Measurements from ENCODE around the gene SLC25A6. TPM values are rescaled to one million over a fixed set of nuclear protein-coding genes. Genes with fewer than 3 reads are reported as not detected.

The SLC25A6 gene
- total and polyA plus RNA-seq, 10 of the 15 experiments (the other 5 are each of a cell fraction or from before 2014, with no cell fraction given), result 61.9 to 642 (median 322) TPM

GRCh38 chrX:1392376-1393068, 609 bp upstream of the SLC25A6 start (continued):
- no peak for TF ChIP-seq SMC3 (IDR thresholded peaks at IDR 0.05; ENCODE audit: borderline replicate concordance, low read length)
- no peak for TF ChIP-seq PAX5 (IDR thresholded peaks at IDR 0.05; ENCODE audit: borderline replicate concordance, low read depth, low read length)
- TF ChIP-seq IKZF1 (conservative IDR thresholded peaks at IDR 0.05), result peak; percentile 60
- TF ChIP-seq RCOR1 (conservative IDR thresholded peaks at IDR 0.05; ENCODE audit: low read depth, low read length), result no peak
- TF ChIP-seq MYB (IDR thresholded peaks at IDR 0.05; ENCODE audit: borderline replicate concordance, low read depth, low read length), result no peak
- no peak for TF ChIP-seq SPI1 (IDR thresholded peaks at IDR 0.05; ENCODE audit: borderline replicate concordance, insufficient read depth, low read depth, low read length)
- no peak for TF ChIP-seq ZNF274 (IDR thresholded peaks at IDR 0.05; ENCODE audit: insufficient read depth, insufficient read length)
- no peak for TF ChIP-seq STAT1 (conservative IDR thresholded peaks at IDR 0.05)
- no peak for TF ChIP-seq REST (IDR thresholded peaks at IDR 0.05; ENCODE audit: low read depth, low read length)
- TF ChIP-seq ETV6 (conservative IDR thresholded peaks at IDR 0.05 in 1 of 2, IDR thresholded peaks at IDR 0.05 in 1 of 2; ENCODE audit: borderline replicate concordance in 1 of 2, low read depth in 1 of 2), result no peak
- TF ChIP-seq CHD4 (IDR thresholded peaks at IDR 0.05), result no peak
- peak; percentile 86 for TF ChIP-seq MTA2 (IDR thresholded peaks at IDR 0.05; ENCODE audit: low read depth)
- no peak for TF ChIP-seq KDM1A (IDR thresholded peaks at IDR 0.05; ENCODE audit: borderline replicate concordance)
- 0 out of 2 replicates have a peak, but pooled peaks have one; percentile 7 for TF ChIP-seq TCF12 (IDR thresholded peaks at IDR 0.05; ENCODE audit: low read depth, low read length)
- TF ChIP-seq FOXK2 (IDR thresholded peaks at IDR 0.05), result no peak
- TF ChIP-seq SREBF2 (IDR thresholded peaks at IDR 0.05; ENCODE audit: low read length), result no peak
- TF ChIP-seq PML (IDR thresholded peaks at IDR 0.05; ENCODE audit: low read length), result no peak
- no peak for TF ChIP-seq SRF (IDR thresholded peaks at IDR 0.05; ENCODE audit: low read depth in 2 of 2, low read length in 2 of 2)
- no peak for TF ChIP-seq PAX8 (IDR thresholded peaks at IDR 0.05)
- peak; percentile 100 for TF ChIP-seq ESRRA (IDR thresholded peaks at IDR 0.05; ENCODE audit: low read length)
- TF ChIP-seq BCL11A (IDR thresholded peaks at IDR 0.05; ENCODE audit: low read depth, low read length), result no peak
- TF ChIP-seq IRF3 (IDR thresholded peaks at IDR 0.05), result no peak
- TF ChIP-seq HDAC2 (IDR thresholded peaks at IDR 0.05), result no peak
- TF ChIP-seq POLR2AphosphoS5 (IDR thresholded peaks at IDR 0.05; ENCODE audit: low read length), result peak; percentile 84
- peak; percentile 13 for TF ChIP-seq NBN (IDR thresholded peaks at IDR 0.05)
- TF ChIP-seq ZBED1 (IDR thresholded peaks at IDR 0.05; ENCODE audit: borderline replicate concordance), result 0 out of 2 replicates have a peak, but pooled peaks have one; percentile 21
- TF ChIP-seq MAX (IDR thresholded peaks at IDR 0.05; ENCODE audit: low read depth, low read length), result 0 out of 2 replicates have a peak, but pooled peaks have one; percentile 23
- no peak for TF ChIP-seq TBL1XR1 (IDR thresholded peaks at IDR 0.05; ENCODE audit: low read depth, low read length)
- no peak for TF ChIP-seq CBX3 (IDR thresholded peaks at IDR 0.05; ENCODE audit: borderline replicate concordance, low read depth)
- TF ChIP-seq NFYB (IDR thresholded peaks at IDR 0.05; ENCODE audit: insufficient read depth, low read depth, low read length), result no peak
